Islet precursor cell (in vitro differentiated cells): ENCODE data around the gene MITF.
"Not testable (repeated sequence)": the region's sequence is repeated elsewhere in the genome, so short reads cannot be mapped to it uniquely, and the experiment has no call there.

Experiments
- DNase-seq: peaks from one replicate; pipeline ENCODE4 v3.0.0-alpha.2; 2018

MITF gene

DNA sequence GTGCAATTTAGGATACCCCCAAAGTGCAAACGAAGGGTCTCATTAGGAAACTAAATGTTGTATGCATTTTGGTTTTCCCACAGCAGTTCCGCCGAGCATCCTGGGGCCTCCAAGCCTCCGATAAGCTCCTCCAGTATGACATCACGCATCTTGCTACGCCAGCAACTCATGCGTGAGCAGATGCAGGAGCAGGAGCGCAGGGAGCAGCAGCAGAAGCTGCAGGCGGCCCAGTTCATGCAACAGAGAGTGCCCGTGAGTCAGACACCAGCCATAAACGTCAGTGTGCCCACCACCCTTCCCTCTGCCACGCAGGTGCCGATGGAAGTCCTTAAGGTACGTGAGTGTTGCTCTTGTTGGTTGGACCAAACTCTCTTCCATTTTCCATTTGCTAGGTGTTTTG is 139.8 kb downstream of the MITF start:
- no peak for DNase-seq

DNA sequence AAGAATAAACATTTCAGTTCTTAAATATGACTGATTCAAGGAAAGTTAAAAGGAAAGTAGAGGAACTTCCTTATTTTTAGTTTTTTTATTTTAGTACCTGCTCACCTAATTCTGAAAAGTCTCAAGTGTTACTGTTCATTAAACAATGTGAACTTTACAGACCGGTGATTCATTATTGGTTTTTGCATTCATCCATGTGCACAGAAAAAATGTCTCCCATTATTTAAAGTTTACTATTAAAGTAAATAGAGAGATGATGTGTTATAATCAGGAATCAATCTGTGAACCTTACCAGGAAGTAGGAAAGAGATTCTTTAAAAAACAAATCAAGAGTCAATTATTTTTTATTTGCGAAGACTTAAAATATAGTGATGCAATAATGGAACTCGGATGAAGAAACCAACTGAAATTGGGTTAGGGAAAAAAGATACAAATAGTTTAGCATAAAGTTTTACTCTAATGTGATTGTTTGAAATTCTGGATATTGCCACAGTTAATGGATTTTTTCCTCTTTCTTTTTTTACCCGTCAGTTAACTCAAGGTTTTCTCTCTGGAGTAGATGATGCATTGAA is 140.9 kb downstream of the MITF start:
- DNase-seq, result no peak

DNA sequence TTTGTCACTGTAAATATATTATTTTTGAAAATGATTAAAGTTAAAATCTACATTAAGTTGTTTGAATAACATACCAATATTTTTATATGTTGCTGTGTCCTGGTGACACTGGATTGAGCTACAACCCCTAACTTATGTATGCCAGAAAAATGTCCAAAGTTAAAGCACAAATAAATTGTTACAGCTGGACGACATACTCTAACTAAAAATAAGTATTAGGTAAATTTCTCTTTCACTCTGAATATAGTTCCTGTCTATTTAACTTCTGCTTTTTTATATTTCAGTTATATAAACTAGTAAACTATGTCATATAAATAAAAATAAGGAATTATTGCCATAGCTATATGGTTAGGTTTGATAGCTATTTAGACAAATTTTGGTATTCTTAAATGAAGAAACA is 141.8 kb downstream of the MITF start:
- DNase-seq, result no peak

DNA sequence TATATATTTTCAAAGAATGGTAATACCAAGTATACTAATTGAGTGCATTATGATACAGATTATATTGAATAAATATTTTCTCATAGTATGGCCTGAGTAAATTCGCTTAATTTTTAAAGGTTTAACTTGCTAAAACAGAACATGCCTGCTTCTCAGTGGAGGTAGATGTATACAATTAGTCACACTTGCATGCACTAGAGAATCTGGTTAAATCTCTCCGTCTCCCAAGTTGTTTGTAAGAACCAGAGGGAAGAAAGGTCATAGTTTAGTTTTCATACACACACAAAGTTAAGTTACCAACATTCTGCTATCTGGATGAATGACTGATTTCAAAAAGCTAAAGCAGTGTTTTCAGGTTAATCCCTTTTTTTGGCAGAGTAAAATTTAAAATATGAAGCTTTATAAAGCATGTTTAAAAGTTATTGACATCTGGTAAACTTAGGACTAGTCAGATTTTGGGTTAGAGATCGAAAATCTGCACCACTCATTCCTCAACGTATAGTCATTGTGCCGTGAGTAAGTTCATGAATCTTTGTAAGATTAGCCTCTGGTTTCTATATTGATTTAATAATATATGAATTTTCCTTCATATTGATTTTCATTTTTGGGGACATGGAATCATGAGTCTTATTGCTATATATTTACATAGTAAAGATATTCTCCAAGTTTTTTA is 142.6 kb downstream of the MITF start:
- DNase-seq, result no peak

DNA sequence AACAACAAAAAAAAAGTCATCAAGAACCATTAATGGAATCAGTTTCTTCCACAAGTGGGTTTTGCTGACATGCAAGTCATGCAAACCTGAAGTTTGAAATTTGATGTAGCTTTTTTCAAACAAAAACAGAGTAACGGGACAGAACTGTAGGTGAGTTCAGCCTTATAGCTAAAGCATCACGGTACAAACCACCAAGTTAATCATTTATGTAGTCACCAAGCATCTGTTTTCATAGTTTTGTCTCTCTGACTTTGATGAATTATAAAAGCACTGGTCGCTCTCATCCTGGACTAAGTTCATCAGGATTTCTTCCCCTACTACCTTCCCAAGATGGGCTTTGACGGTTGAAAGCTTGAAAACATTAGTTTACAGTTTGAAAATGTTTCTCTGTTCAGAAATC is 143.3 kb downstream of the MITF start:
- DNase-seq, result no peak

- DNase-seq, result no peak
Observed at GRCh38 chr3:69888040-69888942, 149.0 kb downstream of the MITF start.

DNA sequence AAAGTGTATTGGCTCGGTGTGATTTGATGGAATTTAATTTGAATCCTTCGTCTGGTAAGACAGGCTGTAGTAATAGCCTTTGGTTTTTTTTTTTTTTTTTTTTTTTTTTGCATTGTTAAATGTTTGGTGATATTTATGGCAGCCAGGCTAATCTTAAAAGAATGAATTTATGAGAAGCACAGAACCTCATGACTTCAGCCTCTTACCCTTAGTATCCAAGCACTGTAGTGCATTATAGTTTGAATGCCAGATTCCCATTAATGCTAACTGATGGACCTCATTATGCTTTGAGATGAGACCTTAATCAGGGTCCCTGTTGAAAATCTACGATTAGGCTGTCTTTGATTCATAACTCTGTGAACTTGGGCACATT is 149.7 kb downstream of the MITF start:
- DNase-seq, result no peak

DNA sequence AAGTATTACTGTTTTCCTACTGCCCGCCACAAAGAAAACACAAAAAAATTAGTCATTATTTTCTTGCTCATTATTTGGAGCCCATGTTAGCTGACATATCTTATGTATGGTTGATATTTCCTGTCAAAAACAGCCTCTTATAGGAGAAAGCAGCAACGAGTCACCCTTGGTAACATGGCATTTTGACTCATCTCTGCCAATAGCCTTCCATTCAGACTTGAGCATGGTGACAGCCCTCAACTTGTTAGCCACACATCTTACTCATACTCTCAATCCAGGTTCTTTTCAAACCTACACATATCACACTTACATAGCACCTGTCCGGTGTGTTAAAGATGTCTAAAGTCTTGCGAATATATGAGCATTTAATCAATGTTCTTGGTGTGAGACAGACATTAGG is 150.8 kb downstream of the MITF start:
- DNase-seq, result no peak

DNA sequence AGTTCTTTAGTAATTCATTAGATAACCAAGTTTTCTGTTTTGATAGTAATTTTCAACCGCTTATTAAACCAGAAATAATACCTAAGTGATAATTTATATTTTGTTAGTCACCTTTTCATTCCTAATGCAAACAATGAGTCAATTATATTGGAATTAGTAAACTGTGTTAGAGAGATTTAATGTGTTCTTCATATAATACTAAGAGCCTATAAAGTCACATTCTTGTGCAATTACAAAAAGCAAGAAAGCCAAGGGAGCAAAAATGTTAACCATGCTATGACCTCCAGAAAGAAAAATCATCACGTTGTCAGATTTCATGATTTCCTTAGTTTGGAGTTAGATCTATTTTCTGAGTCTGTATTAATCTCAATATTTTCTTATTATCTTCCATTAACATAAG is 151.4 kb downstream of the MITF start:
- no peak for DNase-seq

DNA sequence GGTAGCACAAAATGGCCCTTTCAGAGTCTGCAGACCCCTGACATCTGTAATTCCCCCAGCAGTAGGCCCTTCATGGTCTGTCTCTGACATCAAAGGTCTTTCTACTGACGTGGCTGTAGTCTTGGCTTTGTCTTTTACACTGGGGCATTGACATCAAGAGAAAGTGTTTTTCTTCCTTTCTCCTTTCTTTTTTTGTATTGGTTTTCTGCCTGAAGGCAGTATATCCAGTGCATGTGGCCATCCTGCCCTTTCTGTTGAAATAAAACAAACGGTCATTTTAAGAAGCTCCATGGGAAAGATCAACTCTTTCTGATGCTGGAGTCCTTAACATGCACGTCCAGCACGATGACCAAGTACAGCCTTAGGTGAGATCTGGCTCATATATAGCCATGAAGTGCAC is 153.4 kb downstream of the MITF start:
- DNase-seq, result no peak

DNA sequence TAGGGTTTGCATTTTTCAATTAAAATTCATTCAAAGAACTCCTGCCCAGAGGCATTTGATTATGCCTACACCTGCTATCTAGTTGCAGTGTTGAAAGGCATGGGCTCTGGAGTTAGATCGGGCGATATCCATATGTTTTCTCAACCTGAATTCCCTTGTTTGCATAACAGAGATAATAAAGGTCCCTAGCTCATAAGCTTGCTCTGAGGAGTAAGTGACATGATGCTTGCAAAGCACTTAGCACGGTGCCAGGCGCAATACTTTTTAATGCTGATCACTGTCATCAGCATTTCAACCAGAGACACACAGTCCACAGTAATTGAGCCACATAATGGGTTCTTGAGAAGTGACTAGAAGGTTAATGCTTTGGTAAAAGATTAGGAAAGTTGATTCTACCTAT is 154.0 kb downstream of the MITF start:
- DNase-seq, result no peak

DNA sequence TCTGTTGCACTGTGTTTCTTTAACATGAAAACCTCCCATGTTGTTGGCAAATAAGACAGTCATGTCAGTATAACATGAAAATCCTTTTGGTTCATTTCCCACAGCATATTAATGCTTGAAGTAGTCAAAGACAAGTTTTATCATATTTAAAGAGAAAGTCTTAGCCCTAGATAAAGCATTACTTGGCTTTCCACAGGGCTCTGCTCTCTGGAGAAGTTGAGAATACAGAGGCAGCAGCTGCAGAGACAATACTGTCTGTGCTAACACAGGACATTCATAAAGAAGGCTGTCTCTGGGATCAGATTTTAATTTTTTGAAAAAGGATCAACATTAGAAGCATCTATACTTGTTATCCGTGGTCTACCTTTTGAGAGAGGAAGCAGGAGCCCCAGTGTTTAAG is 156.8 kb downstream of the MITF start:
- no peak for DNase-seq

DNA sequence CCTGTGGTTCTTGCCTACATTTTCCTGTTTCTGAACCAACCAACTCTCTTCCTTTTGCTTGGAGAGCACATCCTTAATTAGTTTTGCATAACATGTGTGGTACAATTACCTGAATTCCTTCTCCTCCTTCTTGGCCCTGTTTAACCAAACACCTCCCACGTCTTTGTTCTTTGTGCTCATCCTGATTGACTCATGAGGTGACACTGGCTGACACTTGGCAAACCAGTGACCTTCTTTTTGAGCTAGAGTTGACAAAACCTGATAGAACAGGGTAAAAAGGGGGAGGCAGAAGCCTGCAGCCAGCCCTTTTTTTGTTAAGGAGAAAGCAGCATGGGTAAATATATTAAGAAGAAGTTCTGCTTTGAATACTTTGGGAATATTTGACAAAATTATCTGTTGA is 161.1 kb downstream of the MITF start:
- DNase-seq, result no peak

DNA sequence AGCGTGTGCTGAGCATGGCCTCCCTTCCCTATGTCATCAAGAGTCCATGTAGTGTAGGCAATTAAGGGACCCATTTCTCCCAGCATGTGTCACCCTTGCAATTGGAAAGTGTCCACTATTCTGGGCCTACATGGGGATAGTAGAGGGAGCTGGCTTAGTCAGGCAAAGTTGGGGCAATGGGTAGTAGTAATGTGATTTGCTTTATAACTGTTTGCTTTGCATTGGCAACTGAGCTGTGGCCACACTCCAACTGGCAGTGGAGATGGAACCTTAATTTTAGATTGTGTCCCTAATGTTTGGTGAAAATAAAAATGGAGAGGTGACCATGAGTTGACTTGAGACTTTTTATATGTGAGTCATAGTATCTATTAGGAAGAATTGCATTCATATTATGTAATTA is 162.5 kb downstream of the MITF start:
- DNase-seq, result no peak

- DNase-seq, result no peak
Observed at GRCh38 chr3:69902386-69902785, 163.1 kb downstream of the MITF start.

GRCh38 chr3:69906351-69906966 is 167.2 kb downstream of the MITF start:
- no peak for DNase-seq

GRCh38 chr3:69907554-69907953 is 168.3 kb downstream of the MITF start:
- DNase-seq, result no peak

DNA sequence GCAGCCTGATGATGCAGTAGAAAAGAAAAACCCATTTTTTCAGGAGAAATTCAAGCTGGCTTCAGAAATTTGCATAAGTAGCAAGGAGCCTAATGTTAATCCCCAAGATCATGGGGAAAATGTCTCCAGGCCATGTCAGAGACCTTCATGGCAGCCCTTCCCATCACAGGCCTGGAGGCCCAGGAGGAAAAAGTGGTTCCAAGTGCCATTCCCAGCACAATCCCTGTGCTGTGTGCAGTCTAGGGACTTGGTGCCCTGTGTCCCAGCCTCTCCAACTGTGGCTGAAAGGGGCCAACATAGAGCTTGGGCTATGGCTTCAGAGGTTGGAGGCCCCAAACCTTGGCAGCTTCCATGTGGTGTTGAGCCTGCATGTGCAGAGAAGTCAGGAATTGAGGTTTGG is 170.6 kb downstream of the MITF start:
- not testable (repeated sequence) for DNase-seq

GRCh38 chr3:69913422-69913821 is 174.2 kb downstream of the MITF start:
- no peak for DNase-seq

- no peak for DNase-seq
Observed at GRCh38 chr3:69914395-69914794, 175.1 kb downstream of the MITF start.

DNA sequence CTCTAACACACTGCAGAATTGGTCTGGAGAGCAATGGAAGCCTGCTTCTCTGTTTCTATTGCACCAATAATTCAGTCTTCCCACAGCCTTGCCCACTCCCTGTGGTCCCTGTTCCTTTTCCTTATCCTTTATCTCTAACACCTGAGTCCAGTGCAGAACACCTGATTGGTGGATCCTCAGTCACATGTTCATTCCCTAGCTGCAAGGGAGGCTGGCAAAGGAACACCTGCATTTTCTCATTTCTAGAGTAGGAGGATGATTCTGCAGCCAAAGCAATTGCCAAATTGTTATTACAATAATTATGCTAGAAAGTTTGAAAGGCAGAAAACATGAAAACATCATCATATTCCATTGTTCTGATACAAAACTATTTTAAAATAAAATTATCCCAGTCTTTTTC is 176.5 kb downstream of the MITF start:
- no peak for DNase-seq

GRCh38 chr3:69920009-69920408 is 180.7 kb downstream of the MITF start:
- not testable (repeated sequence) for DNase-seq

- no peak for DNase-seq
Observed at GRCh38 chr3:69921651-69922050, 182.4 kb downstream of the MITF start.

GRCh38 chr3:69922521-69923000 is 183.3 kb downstream of the MITF start:
- DNase-seq, result no peak
